HepG2 (cell line): ENCODE data around the gene KLK14. TPM values are rescaled to one million over a fixed set of nuclear protein-coding genes. Genes with fewer than 3 reads are reported as not detected.
A peak's percentile ranks its signal among the peaks of the same experiment; 100 is the strongest.

Experiments
- ATAC-seq: fragments of 200-7000 bp; cut with Tn5 transposase; 3 replicates; pipeline ENCODE4 v1.9.1; 2020; ENCODE audit warnings: mild to moderate bottlenecking, moderate library complexity
- BruUV-seq: library from RNA; stranded (reverse); fragments of 400-500 nt; replicated peaks from 2 replicates; lab custom pipeline; 2021; lab: Mats Ljungman, UMichigan
- CTCF ChIA-PET: fragments of 300-600 bp; formaldehyde crosslinking; extraction: SDS; loops from one replicate; lab custom pipeline; 2021; ENCODE audit warnings: low total read pairs, inconsistent platforms, low intra/inter-chr PET ratio; lab: Yijun Ruan, JAX
- POLR2A ChIA-PET: fragments of 350-600 bp; sonication (Branson Sonifier 250); formaldehyde crosslinking; loops from one replicate; lab custom pipeline; 2020; ENCODE audit warnings: antibody characterized with exemption, inconsistent platforms; lab: Yijun Ruan, JAX
- DNase-seq: peaks from one replicate; pipeline ENCODE4 v3.0.0-alpha.2; 2015; ENCODE audit warnings: low spot score
- FAIRE-seq: peaks from 3 replicates; lab custom pipeline; 2011; peaks lifted over from hg19 to GRCh38; lab: Jason Lieb, UNC
- H2AFZ ChIP-seq: one replicate; pipeline ENCODE4 v1.6.1; 2011; ENCODE audit warnings: low read length, inconsistent platforms
- H3K27ac ChIP-seq: fragments of 300-600 bp; 3 replicates; pipeline ENCODE4 v1.8.0; 2011; ENCODE audit warnings: mixed run types, mild to moderate bottlenecking, mixed read lengths, low read length, inconsistent platforms; ENCODE audit not compliant: insufficient read depth; ENCODE audit errors: extremely low read length
- H3K27me3 ChIP-seq, 2 experiments: fragments of 200-600 bp in 1 of 2; 2 replicates in 1 of 2; 3 replicates in 1 of 2; pipeline versions ENCODE4 v1.6.0 to v1.8.0; 2011; ENCODE audit warnings: low read length in 2 of 2, mild to moderate bottlenecking in 2 of 2, moderate library complexity in 2 of 2, inconsistent platforms in 1 of 2; ENCODE audit not compliant: insufficient read depth in 2 of 2, control insufficient read depth in 1 of 2
- H3K36me3 ChIP-seq, 2 experiments: fragments of 200-600 bp in 1 of 2; replicated peaks in 1 of 2; 2 replicates in 1 of 2; 3 replicates in 1 of 2; pipeline versions ENCODE4 v1.5.1 to v1.8.0; 2011; ENCODE audit warnings: low read length in 2 of 2, inconsistent platforms in 1 of 2; ENCODE audit not compliant: insufficient read depth in 2 of 2, control insufficient read depth in 1 of 2
- H3K4me1 ChIP-seq: 2 replicates; pipeline ENCODE4 v1.5.1; 2012; ENCODE audit warnings: low read length, inconsistent platforms; ENCODE audit not compliant: insufficient read depth
- H3K4me2 ChIP-seq: 2 replicates; pipeline ENCODE4 v1.6.0; 2011; ENCODE audit warnings: low read depth, low read length, inconsistent platforms
- H3K4me3 ChIP-seq, 3 experiments: fragments of 200-600 bp in 1 of 3; sonication (generic), shearing (Covaris generic) in 1 of 3; replicated peaks in 1 of 3; 2 replicates each; pipeline ENCODE4 v1.5.1; 2011 to 2016; ENCODE audit warnings: low read length in 3 of 3, inconsistent platforms in 2 of 3, low read depth in 2 of 3, mild to moderate bottlenecking in 2 of 3, control low read depth in 1 of 3, mixed read lengths in 1 of 3; ENCODE audit not compliant: insufficient read depth in 1 of 3
- H3K79me2 ChIP-seq: one replicate; pipeline ENCODE4 v1.6.1; 2011; ENCODE audit warnings: low read length, inconsistent platforms; ENCODE audit not compliant: insufficient read depth
- H3K9ac ChIP-seq: 2 replicates; pipeline ENCODE4 v1.6.0; 2011; ENCODE audit warnings: mild to moderate bottlenecking, low read depth, low read length, inconsistent platforms; ENCODE audit not compliant: insufficient read depth
- H3K9me3 ChIP-seq: 2 replicates; pipeline ENCODE4 v1.5.1; 2012; ENCODE audit warnings: mild to moderate bottlenecking, low read length
- H4K20me1 ChIP-seq: 2 replicates; pipeline ENCODE4 v1.6.0; 2011; ENCODE audit warnings: inconsistent platforms, mild to moderate bottlenecking, low read length, moderate library complexity; ENCODE audit not compliant: insufficient read depth
- KDM5B ChIP-seq: sonication (generic); formaldehyde crosslinking; IDR thresholded peaks from 2 replicates; pipeline ENCODE4 v1.4.0; 2020; ENCODE audit warnings: missing genetic modification reagents, mild to moderate bottlenecking, borderline replicate concordance
- SCMH1 ChIP-seq: sonication (generic); formaldehyde crosslinking; IDR thresholded peaks from 2 replicates; pipeline ENCODE4 v1.9.0; 2021; ENCODE audit warnings: missing genetic modification reagents, mild to moderate bottlenecking, borderline replicate concordance
- TBX2 ChIP-seq: sonication (generic); formaldehyde crosslinking; IDR thresholded peaks from 2 replicates; pipeline ENCODE4 v1.5.0; 2020; ENCODE audit warnings: missing genetic modification reagents, mild to moderate bottlenecking, borderline replicate concordance
- U2AF1 ChIP-seq: fragments of 200-400 bp; formaldehyde crosslinking; optimal IDR thresholded peaks from 2 replicates; pipeline ENCODE3; 2017; ENCODE audit warnings: mild to moderate bottlenecking, low read depth, low read length
- ZMAT3 ChIP-seq: sonication (generic); formaldehyde crosslinking; conservative IDR thresholded peaks from 2 replicates; pipeline ENCODE4 v1.7.0; 2021; ENCODE audit warnings: missing genetic modification reagents
- ZNF101 ChIP-seq: sonication (generic); formaldehyde crosslinking; IDR thresholded peaks from 2 replicates; pipeline ENCODE4 v1.4.0; 2020; ENCODE audit warnings: mild to moderate bottlenecking, low read depth, missing genetic modification reagents, borderline replicate concordance
- ZNF30 ChIP-seq: sonication (generic); formaldehyde crosslinking; IDR thresholded peaks from 2 replicates; pipeline ENCODE4 v1.5.0; 2020; ENCODE audit warnings: mild to moderate bottlenecking, missing genetic modification reagents
- ZNF644 ChIP-seq: IDR thresholded peaks from 2 replicates; pipeline ENCODE4 v1.6.1; 2016; ENCODE audit warnings: low read depth
- WGBS: methylation state at CpG from one replicate; pipeline ENCODE4 v1.1.6; 2017; ENCODE audit warnings: low lambda C conversion rate; 5-methylcytosine and 5-hydroxymethylcytosine counted together
- in situ Hi-C: cut with HindIII; loops from 2 replicates; pipeline ENCODE4 v1.10.0; 2017; ENCODE audit warnings: low pct_unique_long_range_greater_than_20kb; ENCODE audit not compliant: extremely low pct_ligation_motif_present
- intact Hi-C: fragments of 100-400 bp; cut with micrococcal nuclease; formaldehyde crosslinking; loops from one replicate; pipeline ENCODE4 v1.10.0; 2022; ENCODE audit not compliant: unreplicated experiment
- polyA plus RNA-seq, 8 experiments: library from polyadenylated mRNA; depleted of rRNA in 3 of 8; stranded (reverse) in 7 of 8; unstranded in 1 of 8; fragments of >200 nt; fragmentation: Illumina TruSeq in 4 of 8; extraction: Trizol in 4 of 8; gene quantifications; 2 replicates each; pipeline versions ENCODE4 v1.2.1 to v1.2.3, GENCODE V29; 2011 to 2016; ENCODE audit warnings: low read depth in 4 of 8, missing spikeins in 1 of 8, mixed read lengths in 1 of 8; ENCODE audit not compliant: insufficient read depth in 1 of 8
- total RNA-seq, 5 experiments: library from RNA; depleted of rRNA; stranded (reverse); fragments of >200 nt; fragmentation: Illumina TruSeq; extraction: Trizol; gene quantifications; 2 replicates each; pipeline ENCODE4 v1.2.3, GENCODE V29; 2016; ENCODE audit warnings: low read depth in 1 of 5
- TF ChIP-seq, protein P1 (sequence below): sonication (generic); formaldehyde crosslinking; IDR thresholded peaks from 2 replicates; pipeline ENCODE4 v1.4.0; 2020; ENCODE audit warnings: missing genetic modification reagents, borderline replicate concordance

KLK14 gene
- total and polyA plus RNA-seq, 2 of the 13 experiments (the other 11 are each of a cell fraction or from before 2014, with no cell fraction given): not detected

DNA sequence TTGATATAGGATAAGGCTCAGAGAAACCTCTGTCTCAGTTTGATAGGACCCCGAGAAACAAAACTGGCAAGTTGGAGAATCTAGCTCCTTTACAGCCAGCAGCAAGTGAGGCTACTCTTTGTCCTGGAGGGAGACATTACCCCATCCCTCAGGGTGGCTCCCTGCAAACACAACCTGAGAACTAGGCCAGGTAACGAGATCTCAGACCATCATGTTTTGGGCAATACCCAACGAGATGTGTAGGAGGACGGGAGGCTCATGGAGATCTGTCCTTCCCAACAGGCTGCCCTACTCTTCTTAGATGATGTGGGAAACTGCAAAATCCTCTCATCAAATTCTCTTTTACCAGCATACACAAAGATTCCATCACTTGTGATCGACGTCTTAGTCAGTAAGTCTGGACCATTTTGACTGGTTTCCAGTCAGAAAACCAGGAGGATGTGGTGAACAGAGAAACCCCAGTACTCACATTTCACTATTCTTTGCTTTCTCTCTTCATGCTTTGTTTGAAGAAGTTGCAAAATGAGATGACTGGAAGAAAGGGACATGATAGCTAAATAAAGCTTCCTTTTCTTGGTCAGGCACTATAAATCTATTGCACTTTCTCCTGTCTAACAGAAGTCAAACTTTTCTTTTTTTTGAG is 31.5 kb upstream of the KLK14 start (continued):
- TF ChIP-seq, protein P1, sequence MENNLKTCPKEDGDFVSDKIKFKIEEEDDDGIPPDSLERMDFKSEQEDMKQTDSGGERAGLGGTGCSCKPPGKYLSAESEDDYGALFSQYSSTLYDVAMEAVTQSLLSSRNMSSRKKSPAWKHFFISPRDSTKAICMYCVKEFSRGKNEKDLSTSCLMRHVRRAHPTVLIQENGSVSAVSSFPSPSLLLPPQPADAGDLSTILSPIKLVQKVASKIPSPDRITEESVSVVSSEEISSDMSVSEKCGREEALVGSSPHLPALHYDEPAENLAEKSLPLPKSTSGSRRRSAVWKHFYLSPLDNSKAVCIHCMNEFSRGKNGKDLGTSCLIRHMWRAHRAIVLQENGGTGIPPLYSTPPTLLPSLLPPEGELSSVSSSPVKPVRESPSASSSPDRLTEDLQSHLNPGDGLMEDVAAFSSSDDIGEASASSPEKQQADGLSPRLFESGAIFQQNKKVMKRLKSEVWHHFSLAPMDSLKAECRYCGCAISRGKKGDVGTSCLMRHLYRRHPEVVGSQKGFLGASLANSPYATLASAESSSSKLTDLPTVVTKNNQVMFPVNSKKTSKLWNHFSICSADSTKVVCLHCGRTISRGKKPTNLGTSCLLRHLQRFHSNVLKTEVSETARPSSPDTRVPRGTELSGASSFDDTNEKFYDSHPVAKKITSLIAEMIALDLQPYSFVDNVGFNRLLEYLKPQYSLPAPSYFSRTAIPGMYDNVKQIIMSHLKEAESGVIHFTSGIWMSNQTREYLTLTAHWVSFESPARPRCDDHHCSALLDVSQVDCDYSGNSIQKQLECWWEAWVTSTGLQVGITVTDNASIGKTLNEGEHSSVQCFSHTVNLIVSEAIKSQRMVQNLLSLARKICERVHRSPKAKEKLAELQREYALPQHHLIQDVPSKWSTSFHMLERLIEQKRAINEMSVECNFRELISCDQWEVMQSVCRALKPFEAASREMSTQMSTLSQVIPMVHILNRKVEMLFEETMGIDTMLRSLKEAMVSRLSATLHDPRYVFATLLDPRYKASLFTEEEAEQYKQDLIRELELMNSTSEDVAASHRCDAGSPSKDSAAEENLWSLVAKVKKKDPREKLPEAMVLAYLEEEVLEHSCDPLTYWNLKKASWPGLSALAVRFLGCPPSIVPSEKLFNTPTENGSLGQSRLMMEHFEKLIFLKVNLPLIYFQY (CRISPR knock-in tag): no peak
- no peak for TF ChIP-seq ZNF644 (CRISPR knock-in tag)
- TF ChIP-seq SCMH1: no peak

DNA sequence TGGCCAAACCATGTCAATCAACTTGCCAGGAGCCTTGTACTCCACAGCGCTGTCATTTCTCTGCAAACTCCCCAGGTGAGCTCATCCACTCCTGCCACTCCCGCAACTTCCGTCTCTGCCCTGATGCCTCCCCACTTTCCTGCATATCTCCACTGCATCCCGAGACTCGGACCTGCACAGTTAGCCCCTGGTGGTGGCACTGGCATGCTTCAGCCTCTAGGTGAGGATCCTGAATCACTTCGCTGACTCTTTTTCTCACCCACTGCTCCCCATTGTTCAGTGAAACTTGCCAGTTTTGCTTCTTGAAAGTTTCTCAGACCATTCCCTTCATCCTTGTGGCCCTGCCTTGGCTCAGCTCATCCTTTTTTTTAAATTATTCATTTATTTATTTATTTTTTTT is 28.9 kb upstream of the KLK14 start:
- H3K4me2 ChIP-seq: no peak overlapping the region
- no peak for TF ChIP-seq ZNF101
- TF ChIP-seq U2AF1: no peak
- no peak for TF ChIP-seq ZMAT3
- no peak for TF ChIP-seq KDM5B (CRISPR knock-in tag)
- TF ChIP-seq TBX2 (CRISPR knock-in tag): no peak
- no peak for TF ChIP-seq ZNF30
- TF ChIP-seq, all 625 proteins: peak for 0
- 6% methylated on average over 6 of the region's 6 CpGs for WGBS
- peaks cover 3% of the 10 kb centered on the region for H3K79me2 ChIP-seq
- intact Hi-C loops: no loop called here
- ChIA-PET CTCF (no interaction called here), POLR2A (no interaction called here)
- no peaks in the 10 kb centered on the region for H3K9me3 ChIP-seq
- in situ Hi-C loops: no loop called here
- BruUV-seq: no TSS peak
- FAIRE-seq (no peak), ATAC-seq (no peak), DNase-seq (peak; percentile 14)
- H3K27me3 ChIP-seq: peaks cover 0 to 24% of the 10 kb centered on the region in 2 experiments; a peak in 2 of 5 replicates
- H4K20me1 ChIP-seq: no peaks in the 10 kb centered on the region
- H3K4me3 ChIP-seq: no peak overlapping the region
- no peaks in the 10 kb centered on the region for H3K36me3 ChIP-seq
- H2AFZ ChIP-seq: no peak overlapping the region
- H3K27ac ChIP-seq: no peak overlapping the region
- no peak overlapping the region for H3K9ac ChIP-seq
- peaks cover 14% of the 10 kb centered on the region for H3K4me1 ChIP-seq
